Tibial nerve (tissue), 4 donors: ENCODE measurements around the gene CAMSAP1. TPM values are rescaled to one million over a fixed set of nuclear protein-coding genes. Genes with fewer than 3 reads are reported as not detected.
A peak's percentile ranks its signal among the peaks of the same experiment; 100 is the strongest.

Experiments used
- DNase-seq, 2 donors: peaks; one replicate each; pipeline ENCODE4 v3.0.0-alpha.2; 2019; ENCODE audit warnings: low spot score in 2 of 2
- H3K27ac ChIP-seq, 4 donors: fragments of 200-600 bp; sonication (generic) in 3 of 4; one replicate each; pipeline ENCODE4 v1.5.1; 2017 to 2019; ENCODE audit warnings: mild to moderate bottlenecking in 1 of 4
- H3K27me3 ChIP-seq, 2 donors: fragments of 200-600 bp; sonication (generic) in 1 of 2; one replicate each; pipeline versions ENCODE4 v1.5.1 to v1.6.0; 2017 to 2019
- H3K36me3 ChIP-seq, 3 donors: fragments of 200-600 bp; sonication (generic); one replicate each; pipeline ENCODE4 v1.5.1; 2018 to 2019
- H3K4me1 ChIP-seq, 4 donors: fragments of 200-600 bp; sonication (generic) in 3 of 4; one replicate each; pipeline ENCODE4 v1.5.1; 2017 to 2019
- H3K4me3 ChIP-seq, 4 donors: fragments of 200-600 bp; sonication (generic) in 3 of 4; one replicate each; pipeline ENCODE4 v1.5.1; 2017 to 2019; ENCODE audit warnings: mild to moderate bottlenecking in 1 of 4, moderate library complexity in 1 of 4
- H3K9me3 ChIP-seq, 4 donors: fragments of 200-600 bp; sonication (generic) in 3 of 4; one replicate each; pipeline ENCODE4 v1.5.1; 2017 to 2019
- CTCF ChIP-seq, 5 experiments: fragments of 200-600 bp in 3 of 5; fragments of 450-650 bp in 2 of 5; sonication (generic) in 3 of 5; IDR thresholded peaks; one replicate each; pipeline ENCODE4 v1.5.1; 2016 to 2019; ENCODE audit warnings: antibody characterized with exemption in 5 of 5, mild to moderate bottlenecking in 3 of 5, moderate library complexity in 2 of 5
- EP300 ChIP-seq, 2 donors: sonication (generic); formaldehyde crosslinking; IDR thresholded peaks; one replicate each; pipeline ENCODE4 v1.6.1; 2017; ENCODE audit warnings: antibody characterized with exemption in 2 of 2, mild to moderate bottlenecking in 1 of 2
- POLR2A ChIP-seq, 2 donors: fragments of 450-650 bp; IDR thresholded peaks; one replicate each; pipeline ENCODE4 v1.6.1; 2017; ENCODE audit warnings: antibody characterized with exemption in 2 of 2, mild to moderate bottlenecking in 2 of 2, moderate library complexity in 2 of 2
- WGBS, 2 donors: methylation state at CpG; one replicate each; pipeline ENCODE4 v1.1.5; 2018; 5-methylcytosine and 5-hydroxymethylcytosine counted together
- total RNA-seq, 4 donors: library from RNA; depleted of rRNA; stranded (reverse); fragments of >200 nt; gene quantifications; one replicate each; pipeline ENCODE4 v1.1.0, GENCODE V29; 2016

The CAMSAP1 gene
- total RNA-seq, 4 donors from 2014 or later, result 27.6 to 40.8 (median 35.7) TPM

GRCh38 chr9:135909371-135909770, 2.0 kb upstream of the CAMSAP1 start:
- Histone ChIP-seq H3K4me3 (no peak overlapping the region), H3K36me3 (peaks cover 0 to 45% (median 0%) of the 10 kb centered on the region in 3 donors), H3K27ac (no peak overlapping the region), H3K4me1 (peaks cover 0 to 41% (median 27%) of the 10 kb centered on the region in 4 donors), H3K9me3 (peaks cover 0 to 31% (median 4%) of the 10 kb centered on the region in 4 donors), H3K27me3 (no peaks in the 10 kb centered on the region)
- 94 to 96% methylated on average over 6 of the region's 6 CpGs for WGBS, 2 donors
- DNase-seq, result no peak
- TF ChIP-seq EP300 (IDR thresholded peaks at IDR 0.05) (no peak), CTCF (IDR thresholded peaks at IDR 0.05) (no peak), POLR2A (IDR thresholded peaks at IDR 0.05) (no peak)

GRCh38 chr9:135908754-135909204, 1.4 kb upstream of the CAMSAP1 start:
- Histone ChIP-seq H3K36me3 (peaks cover 0 to 39% (median 0%) of the 10 kb centered on the region in 3 donors), H3K4me3 (peak overlapping the region in 2 of 4 donors; percentile 60 to 96), H3K4me1 (peaks cover 0 to 46% (median 28%) of the 10 kb centered on the region in 4 donors), H3K27me3 (no peaks in the 10 kb centered on the region), H3K9me3 (peaks cover 0 to 25% (median 3%) of the 10 kb centered on the region in 4 donors), H3K27ac (no peak overlapping the region)
- 84 to 89% methylated on average over 12 of the region's 12 CpGs for WGBS, 2 donors
- DNase-seq, result no peak
- no peak for TF ChIP-seq EP300 (IDR thresholded peaks at IDR 0.05)
- TF ChIP-seq CTCF (IDR thresholded peaks at IDR 0.05), result no peak
- no peak for TF ChIP-seq POLR2A (IDR thresholded peaks at IDR 0.05)

GRCh38 chr9:135908093-135908753, 877 bp upstream of the CAMSAP1 start:
- no peak for TF ChIP-seq EP300 (IDR thresholded peaks at IDR 0.05)
- no peak for TF ChIP-seq POLR2A (IDR thresholded peaks at IDR 0.05)
- no peak for TF ChIP-seq CTCF (IDR thresholded peaks at IDR 0.05)
- 16 to 30% methylated on average over 25 to 39 of the region's 42 CpGs for WGBS, 2 donors
- H3K36me3 ChIP-seq, result peaks cover 0 to 34% (median 0%) of the 10 kb centered on the region in 3 donors
- DNase-seq, result no peak
- H3K27ac ChIP-seq, result peak overlapping the region; percentile 34 to 91 (median 68)
- H3K4me3 ChIP-seq, result peak overlapping the region; percentile 45 to 96 (median 65)
- H3K4me1 ChIP-seq, result peaks cover 0 to 51% (median 28%) of the 10 kb centered on the region in 4 donors
- no peaks in the 10 kb centered on the region for H3K27me3 ChIP-seq
- H3K9me3 ChIP-seq, result peaks cover 0 to 19% (median 1%) of the 10 kb centered on the region in 4 donors

- peaks cover 0 to 22% (median 0%) of the 10 kb centered on the region in 3 donors for H3K36me3 ChIP-seq
- H3K9me3 ChIP-seq, result peaks cover 0 to 7% (median 0%) of the 10 kb centered on the region in 4 donors
- no peaks in the 10 kb centered on the region for H3K27me3 ChIP-seq
- H3K27ac ChIP-seq, result peak overlapping the region in 2 of 4 donors; percentile 52 to 85
- no peak for DNase-seq
- 3% methylated on average over 22 of the region's 69 CpGs; no CpG with 5 or more reads in 1 of the 2 donors for WGBS, 2 donors
- TF ChIP-seq POLR2A (IDR thresholded peaks at IDR 0.05) (no peak), CTCF (IDR thresholded peaks at IDR 0.05) (no peak), EP300 (IDR thresholded peaks at IDR 0.05) (no peak)
- H3K4me3 ChIP-seq, result peak overlapping the region in 3 of 4 donors; percentile 49 to 96 (median 53)
- H3K4me1 ChIP-seq, result peaks cover 0 to 62% (median 28%) of the 10 kb centered on the region in 4 donors
These were observed 328 bp downstream of the CAMSAP1 start for GRCh38 chr9:135907006-135907430.
